HG03159 (cell line): Measurements from ENCODE around the gene NOL4L.

Experiments used
- ATAC-seq: cut with Tn5 transposase; IDR thresholded peaks from one replicate; pipeline ENCODE4 v1.9.1; 2021; ENCODE audit warnings: mild to moderate bottlenecking, moderate library complexity; ENCODE audit not compliant: unreplicated experiment

Gene NOL4L

DNA sequence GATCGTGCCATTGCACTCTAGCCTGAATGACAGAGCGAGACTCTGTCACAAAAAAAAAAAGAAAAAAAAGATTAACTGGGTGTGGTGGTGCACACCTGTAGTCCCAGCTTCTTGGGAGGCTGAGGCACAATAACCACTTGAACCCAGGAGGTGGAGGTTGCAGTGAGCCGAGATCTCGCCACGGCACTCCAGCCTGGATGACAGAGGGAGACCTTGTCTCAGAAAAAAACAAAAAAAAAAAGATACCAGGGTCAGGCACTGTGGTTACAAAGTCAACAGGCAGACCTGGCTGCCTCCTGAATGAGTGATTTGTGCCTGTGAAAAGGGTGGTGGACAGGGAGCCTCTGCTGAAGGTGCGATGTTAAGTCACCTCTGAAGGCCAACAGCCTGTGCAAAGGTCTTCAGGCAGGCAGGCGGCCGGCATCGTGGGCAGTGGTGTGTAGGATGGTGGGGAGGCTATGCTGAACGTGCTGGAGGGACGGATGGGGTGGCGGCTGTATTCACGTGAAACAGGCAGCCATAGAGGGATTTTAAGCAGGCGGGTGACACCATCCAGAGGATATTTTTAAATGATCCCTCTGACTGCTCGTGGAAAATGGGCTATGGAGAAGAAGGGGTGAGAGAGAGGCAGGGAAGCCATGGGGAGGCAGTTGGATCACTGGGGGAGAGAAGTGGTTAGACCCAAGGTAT, 41.4 kb downstream of the NOL4L start:
- ATAC-seq: no peak

DNA sequence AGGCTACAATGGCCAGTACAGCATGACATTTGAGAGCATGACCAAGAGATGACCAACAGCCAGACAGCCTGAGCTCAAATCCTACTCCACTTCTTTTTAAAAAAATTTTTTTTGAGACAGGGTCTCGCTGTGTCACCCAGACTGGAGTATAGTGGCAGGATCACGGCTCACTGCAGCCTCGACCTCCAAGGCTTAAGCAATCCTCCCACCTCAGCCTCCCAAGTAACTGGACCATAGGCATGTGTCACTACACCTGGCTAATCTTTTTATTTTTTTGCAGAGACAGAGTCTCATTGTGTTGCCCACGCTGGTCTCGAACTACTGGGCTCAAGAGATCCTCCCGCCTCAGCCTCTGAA, 42.9 kb downstream of the NOL4L start:
- ATAC-seq: no peak

DNA sequence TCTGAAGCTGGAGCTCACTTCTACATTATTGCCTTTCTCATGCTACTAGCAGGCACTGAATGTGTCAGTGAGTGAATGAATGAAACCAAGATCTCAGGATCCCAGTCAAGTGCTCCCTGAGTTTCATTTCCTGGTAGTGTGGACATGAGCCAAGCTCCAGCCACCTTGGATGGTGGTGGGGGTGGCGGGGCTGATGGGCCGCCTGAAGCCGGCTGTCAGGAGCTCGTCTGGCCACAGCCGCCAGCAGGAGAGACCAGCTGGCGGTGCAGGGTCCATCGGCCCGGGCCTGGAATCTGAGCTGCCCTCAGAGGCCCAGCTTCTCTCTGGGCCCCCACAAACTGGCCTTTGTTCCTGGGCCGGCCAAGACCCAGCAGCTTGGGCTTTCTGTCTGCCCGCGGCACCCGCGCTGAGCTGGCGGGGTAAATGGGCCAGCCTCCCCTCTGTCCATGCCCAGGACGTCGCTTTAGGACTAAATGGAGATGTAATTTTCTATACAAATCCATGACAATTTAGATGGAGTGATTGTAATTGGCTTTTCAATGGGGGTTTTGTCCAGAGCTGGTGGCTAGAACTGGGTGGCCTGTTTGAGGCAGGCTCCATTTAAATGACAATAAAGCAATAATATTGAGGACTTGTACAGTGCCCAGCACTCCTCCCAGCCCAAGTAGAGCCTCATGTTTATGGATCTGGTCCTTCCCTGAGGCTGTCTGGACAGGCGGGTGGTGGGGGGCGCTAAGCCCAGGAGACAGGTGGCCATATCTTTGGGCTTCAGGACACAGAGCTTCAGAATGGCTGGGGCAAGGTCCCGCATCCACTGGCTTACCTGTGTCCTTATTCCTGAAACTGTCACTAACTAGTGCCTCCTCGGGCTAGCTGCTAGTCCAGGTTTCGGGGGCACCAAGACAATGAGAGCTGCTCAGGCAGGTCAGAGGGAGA, 43.5 kb downstream of the NOL4L start:
- no peak for ATAC-seq

DNA sequence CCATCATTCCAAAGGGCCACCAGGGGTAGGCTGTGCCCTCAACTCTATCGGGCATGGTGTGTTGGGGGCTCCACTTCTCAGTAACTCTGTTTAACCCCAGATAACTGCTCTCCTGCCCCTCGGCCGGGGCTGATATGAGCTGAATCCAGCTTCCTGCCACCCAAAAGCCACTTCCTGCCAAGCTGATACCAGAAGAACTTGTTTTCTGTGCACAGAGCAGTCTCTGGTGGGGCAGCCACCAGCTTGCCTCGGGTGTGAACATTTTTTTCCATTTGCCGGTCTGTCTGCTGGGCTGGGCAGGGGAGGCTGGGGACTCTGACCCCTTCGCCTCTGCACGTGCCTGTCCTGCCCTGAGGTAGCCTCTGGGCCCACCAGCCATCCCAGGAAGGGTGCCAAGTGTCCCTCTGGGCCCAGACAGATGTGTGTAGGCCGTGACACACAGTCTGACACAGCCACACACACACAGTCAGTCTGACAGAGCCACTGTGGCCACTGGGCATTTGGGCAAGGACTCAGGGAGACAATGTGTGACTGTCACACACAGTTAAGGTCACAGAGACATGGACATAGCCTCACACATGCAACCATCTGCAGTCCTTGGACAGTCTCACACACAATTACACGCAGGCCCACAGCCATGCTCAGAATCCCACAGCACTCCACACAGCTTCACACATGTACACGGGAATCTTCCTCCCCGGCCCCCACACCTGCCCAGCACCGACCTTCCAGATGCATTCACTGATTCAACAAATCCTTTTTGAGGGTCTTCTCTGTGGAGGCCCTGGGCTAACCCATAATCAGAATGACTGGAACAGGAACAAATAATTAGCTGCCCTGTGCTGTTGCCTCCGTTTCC, 45.1 kb downstream of the NOL4L start:
- ATAC-seq: no peak

DNA sequence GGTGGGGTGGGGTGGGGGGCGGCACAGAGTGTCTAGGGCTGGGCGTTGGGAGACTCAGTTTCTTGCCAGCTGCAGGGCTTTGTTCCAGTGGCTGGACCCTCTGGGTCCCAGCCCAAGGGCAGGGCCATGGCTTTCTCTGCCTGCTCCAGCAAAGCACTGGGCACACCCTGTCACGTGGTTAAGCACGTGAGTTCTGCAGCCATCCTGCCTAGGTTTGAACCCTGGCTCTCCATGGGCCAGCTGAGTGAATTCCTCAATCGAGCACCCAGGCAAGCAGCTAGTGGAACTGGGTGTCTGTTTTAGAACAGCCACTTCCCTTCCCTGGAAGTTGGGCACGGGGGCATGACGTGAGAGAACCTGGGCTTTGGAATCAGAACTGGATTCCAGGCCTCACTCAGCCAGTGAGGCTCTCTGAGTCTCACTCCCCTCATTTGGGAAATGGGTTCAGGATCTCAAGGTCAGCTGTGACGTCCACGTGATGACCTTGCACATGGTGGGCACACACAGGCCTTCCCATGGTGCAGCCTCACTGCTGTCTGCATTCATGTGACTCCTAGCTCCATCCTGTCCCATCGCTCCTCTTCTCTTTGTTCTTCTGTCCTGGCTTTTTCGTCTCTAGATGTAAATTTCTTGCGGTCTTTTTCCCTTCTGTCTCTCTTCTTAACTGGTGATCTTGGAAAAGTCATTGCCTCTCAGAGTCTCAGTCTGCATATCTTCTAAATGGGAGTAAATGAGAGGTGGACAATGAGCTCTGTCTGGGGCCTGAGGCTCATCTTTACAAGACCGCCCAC, 45.9 kb downstream of the NOL4L start:
- no peak for ATAC-seq

DNA sequence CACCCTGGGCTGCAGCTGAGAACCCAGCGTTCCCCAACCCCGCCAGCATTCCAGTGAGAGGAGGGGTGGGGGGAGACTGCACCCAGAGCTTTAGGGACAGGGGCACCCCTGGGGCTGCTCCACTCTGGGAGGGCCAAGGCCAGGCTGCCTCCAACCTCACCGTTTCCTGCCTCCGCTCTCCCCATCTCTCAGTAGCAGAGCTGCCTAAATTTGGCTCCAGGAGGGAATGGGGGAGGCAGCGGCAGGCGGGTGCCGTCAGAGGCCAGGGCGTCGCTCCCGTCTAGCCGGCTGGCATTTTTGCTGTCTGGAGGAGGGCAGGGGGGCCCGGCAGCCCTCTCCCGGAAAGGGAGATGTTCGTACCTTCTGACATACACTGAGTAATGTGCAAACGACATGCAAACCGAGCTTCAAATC, 46.6 kb downstream of the NOL4L start:
- ATAC-seq: no peak

DNA sequence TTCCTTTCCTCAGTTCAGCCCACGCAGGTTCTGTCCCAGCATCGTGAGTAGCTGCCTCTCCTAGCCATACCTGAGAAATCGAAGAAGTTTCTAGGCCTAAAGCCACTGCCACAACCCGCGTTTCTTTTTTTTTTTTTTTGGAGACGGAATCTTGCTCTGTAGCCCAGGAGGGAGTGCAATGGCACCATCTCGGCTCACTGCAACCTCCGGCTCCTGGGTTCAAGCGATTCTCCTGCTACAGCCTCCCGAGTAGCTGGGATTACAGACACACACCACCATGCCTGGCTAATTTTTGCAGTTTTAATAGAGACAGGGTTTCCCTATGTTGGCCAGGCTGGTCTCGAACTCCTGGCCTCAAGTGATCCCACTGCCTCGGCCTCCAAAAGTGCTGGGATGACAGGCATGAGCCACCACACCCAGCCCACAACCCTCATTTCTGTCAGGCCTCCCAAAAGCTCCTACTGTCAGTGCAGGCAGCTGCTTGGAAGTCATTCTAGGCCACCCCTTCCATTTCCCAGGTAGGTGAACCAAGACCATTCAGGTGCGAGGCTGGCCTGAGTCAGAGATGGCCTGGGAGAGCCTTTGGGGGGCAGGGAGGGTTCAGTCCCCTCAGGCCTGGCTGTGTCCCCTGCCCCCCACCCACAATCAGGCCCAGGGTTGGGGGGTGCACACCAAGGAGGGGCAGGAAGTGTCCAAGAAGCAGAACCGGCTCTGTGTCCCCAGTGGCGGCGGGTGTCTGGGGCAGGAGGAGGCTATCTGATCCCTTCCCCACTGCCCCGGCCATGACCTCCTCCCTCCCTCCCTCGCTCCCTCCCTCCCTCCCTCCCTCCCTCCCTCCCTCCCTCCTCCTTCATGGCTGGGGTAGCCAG, 47.2 kb downstream of the NOL4L start:
- ATAC-seq: no peak

DNA sequence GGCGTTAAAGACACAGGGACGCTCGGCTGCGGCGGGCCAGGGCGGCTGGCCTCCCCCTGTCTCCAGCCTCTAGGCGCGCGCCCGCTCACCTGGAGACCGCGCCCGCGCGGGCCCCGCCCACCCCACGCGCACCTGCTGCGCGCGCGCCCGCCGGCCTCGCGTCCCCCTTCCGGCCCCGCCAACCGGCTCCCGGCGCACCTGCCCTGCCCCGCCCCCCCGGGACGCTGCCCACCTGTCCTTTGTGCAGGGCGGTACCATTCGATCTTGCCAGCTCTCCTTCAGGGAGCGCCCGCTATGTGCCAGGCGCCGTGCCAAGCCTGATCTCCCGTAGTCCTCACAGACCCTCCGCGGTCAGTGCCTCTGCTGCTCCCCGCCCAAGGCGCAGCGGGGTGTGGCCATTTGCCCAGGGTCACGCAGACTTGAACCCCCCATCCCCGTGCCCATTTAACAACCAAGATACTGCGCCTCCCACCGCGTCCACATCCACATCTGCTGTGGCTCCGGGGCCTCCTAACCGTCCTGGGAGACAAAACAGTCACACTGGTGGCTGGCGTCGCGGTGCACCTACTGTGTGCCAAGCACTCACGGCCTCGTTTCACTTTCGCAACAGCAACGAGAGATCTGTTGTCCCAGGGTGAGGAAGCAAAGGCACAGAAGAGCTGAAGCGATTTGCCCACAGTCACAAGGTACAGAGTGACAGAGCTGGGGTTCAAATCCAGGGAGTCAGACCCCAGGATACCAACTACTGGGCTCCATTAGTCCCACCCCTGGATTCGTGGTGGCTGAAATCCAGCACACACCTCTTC, 48.1 kb downstream of the NOL4L start:
- ATAC-seq: peak; percentile 30

DNA sequence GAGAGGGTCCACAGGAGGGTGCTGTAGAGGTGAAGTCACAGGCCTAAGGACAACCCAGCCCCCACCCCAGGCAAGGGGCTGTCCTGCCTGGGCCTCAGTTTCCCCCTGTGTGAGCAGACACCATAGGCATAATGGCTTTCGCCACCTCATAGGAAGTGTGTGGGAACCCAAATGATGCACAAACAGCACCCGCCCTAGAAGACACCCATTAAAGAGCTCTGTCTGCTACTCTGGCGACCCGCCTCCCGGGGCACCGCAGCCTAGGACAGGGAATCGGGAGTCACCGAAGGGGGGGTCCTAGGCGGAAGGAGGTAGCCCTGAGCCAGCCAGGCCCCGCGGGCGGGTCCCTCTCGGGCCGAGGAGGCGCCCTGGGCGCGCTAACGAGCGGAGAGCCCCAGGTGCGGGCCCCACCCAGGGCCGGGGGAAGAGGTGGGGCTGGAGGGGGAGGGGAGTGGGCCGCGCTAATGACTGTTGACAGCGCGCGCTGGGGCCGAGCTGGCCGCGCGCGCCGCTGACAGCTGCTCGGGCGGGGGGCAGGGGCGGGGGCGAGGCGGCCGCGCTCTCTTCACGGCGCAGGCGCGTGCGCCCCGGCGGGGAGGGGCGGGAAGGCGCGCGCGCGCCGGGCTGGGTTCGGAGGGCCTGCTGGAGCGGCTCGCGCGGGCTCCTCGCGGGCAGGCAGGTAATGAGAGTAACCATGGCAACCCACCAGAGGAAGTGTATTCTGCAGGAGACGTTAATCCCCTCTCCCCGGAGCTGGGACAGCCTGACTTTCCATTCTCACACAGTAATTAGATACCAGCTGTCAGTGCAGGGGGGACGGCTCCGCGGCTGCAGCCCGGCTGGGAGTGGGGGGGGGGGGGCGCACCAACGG, 48.9 kb downstream of the NOL4L start:
- ATAC-seq: peak; percentile 37

DNA sequence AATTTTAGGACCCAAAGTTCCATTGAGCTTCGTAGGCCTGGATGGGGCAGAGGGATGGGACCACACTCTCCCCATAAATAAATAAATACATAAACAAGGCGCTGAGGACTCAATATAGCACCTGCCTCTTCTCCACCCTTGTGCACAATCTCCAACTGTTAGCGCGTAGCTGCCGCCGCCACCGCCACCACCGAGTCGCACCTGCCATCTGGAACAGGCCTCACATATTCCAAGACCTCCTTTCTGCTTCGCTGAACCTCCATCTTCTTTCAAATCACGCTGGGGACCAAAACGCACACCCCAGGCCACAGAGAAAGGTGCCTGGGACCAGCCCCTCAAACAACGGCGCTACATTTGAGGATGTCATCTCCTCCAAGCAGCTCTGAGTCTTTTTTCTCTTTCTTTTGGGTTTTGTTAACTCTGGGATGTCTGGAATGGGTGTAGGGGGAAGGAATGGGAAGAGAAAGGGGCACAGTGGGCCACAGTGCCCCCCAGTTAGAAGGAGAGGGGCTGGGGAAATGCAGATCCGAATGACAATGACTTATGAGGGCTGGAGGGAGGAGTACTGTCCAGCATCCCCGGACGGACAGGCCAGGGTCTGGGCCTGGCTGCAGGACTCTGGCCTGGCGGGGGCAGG, 49.7 kb downstream of the NOL4L start:
- no peak for ATAC-seq

DNA sequence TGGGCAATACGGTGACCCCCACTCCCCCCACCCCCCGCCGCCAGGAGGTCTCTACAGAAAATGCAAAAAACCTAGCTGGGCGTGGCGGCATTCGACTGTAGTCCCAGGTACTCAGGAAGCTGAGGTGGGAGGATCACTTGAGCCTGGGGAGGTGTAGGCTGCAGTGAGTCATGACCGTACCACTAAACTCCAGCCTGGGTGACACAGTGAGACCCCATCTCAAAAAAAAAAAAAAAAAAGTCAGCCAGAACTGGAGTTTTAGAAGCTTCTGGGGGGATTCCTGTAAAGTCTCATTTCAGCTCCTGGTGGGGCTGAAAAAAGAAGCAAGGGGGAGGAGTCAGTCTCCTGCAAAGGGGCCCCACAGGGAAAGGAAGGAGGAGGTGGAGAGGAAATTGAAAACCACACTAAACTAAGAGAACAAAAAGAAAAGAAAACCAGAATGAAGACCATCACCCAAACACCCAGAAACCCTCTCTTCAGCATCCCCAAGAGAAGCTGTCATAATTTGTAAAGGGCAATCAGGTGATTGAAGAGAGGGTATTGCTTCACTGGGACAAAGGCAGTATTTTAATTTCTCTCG, 50.4 kb downstream of the NOL4L start:
- ATAC-seq: no peak

DNA sequence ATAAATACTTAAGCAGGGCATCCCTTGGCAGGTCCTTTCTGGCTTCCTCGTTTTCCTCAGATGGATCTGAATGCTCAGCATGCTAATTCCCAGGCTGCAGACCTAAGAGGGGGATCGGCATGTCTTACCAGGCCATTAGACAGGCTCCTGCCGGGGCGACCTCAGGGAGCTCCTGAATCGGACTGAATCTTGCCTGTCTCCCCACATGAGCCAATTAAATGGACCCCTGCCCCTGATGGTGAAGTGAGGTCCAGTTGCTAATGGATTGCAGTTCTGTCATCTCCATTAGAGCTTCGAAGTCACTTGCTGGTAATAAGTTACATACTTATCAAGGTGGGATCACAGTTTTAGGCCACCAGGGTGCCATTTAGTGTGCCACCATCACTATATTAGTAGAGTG, 51.4 kb downstream of the NOL4L start:
- ATAC-seq: no peak

DNA sequence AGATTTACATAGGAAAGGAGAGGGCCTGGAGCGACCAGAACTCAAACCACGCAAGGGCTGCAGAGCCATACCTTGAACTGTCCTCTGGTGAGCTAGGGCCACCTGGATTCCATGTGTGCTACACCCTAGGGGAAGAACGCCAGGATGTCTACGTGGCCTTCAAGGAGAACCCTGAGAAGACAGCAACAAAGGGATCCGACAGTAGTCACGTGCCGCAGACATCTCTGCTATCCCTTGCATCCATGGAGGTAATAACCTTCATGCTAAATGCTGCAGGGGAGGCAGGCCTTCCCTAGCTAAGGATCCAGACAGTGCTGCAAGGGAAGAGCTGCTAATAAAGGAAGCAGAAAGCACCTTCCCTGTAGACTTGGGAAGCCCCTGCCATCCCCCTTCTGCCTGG, 52.9 kb downstream of the NOL4L start:
- ATAC-seq: no peak

DNA sequence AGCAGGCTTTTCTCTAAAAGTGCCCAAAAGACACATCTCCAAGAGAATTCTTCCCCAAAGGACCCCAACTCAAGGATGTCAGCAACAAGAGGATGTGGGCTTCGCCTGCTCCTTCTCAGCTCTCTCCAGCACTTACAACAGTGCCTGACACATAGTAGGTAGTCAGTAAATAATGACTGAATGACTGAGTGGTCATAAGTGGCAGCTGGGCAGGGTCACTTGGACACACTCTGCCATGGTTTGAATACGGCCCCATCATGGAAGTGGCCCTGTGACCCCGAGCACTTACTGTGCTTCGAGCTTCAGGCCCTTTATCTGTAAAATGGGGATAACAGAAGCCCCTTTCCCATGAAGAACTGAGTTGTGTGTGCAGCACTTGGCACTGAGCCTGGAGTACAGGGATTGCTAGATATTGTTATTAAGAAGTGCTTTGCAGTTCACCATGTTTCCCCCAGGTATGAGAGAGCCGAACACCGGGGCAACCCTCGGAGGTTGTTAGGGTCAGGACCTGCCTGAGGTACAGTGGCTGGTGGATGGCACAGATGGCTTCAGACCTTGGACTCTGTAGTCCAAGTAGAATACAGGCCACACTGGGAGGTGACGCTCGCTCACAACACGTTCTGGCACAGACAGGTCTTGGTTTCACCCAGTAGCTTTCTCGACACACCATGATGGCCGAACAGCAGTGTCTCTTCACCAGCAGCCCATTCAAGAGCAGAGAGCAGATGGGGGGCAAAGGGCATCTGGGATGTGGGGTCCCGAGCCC, 56.0 kb downstream of the NOL4L start:
- no peak for ATAC-seq

DNA sequence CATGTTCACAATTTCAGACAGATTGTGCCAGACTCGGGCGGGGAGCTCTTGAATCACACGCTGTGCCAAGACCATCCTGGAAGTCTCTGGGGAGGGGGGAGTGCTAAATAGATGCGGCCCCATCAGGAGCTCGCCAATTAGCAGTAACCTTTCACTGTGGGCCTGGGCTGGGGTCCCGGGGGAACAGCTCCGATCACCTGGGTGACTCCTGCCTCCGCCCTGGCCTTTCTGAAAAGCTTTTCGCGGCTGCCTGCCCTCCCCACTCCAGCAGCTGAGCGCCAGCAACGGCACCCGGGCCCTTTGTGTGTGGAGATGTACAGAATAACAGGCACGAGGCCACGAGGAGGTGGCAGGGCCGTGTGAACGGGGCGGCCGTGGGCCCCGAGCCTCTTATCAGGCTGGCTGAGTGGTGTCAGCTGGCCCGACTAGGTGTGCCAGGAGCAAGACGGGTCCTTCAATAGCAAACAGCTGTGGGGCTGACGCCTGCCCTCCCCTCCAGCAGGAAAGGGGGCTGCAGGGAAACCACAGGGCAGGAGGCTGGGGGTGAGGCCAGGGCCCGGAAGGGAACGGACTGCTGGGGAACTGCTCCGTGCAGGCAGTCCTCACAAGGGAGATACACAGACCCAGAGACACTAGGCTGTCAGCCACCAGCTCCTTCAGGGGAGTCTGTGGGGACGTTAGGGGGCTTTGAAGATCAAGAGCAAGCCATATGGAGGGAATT, 56.8 kb downstream of the NOL4L start:
- ATAC-seq: no peak
